ENCODE measurements around the gene ATP8B1.

Gene ATP8B1

GRCh38 chr18:57603871-57604270 lies 199.2 kb downstream of the ATP8B1 start:
- ATAC-seq = no peak
- TF ChIP-seq TCF4 (CRISPR knock-in tag; IDR thresholded peaks at IDR 0.05; ENCODE audit: borderline replicate concordance) (no peak), PPARA (CRISPR knock-in tag; IDR thresholded peaks at IDR 0.05; ENCODE audit: borderline replicate concordance) (no peak), ARNTL (CRISPR knock-in tag; IDR thresholded peaks at IDR 0.05; ENCODE audit: borderline replicate concordance, low read depth) (no peak), ESRRG (CRISPR knock-in tag; IDR thresholded peaks at IDR 0.05) (no peak), RARB (CRISPR knock-in tag; IDR thresholded peaks at IDR 0.05) (no peak), CREB5 (CRISPR knock-in tag; IDR thresholded peaks at IDR 0.05; ENCODE audit: low read depth) (no peak), CSRNP3 (CRISPR knock-in tag; IDR thresholded peaks at IDR 0.05) (no peak), ZFP30 (CRISPR knock-in tag; IDR thresholded peaks at IDR 0.05) (no peak), PATZ1 (CRISPR knock-in tag; IDR thresholded peaks at IDR 0.05; ENCODE audit: borderline replicate concordance) (no peak), ZNF8 (CRISPR knock-in tag; IDR thresholded peaks at IDR 0.05) (no peak), ZFP3 (CRISPR knock-in tag; IDR thresholded peaks at IDR 0.05) (no peak), SNAI2 (CRISPR knock-in tag; IDR thresholded peaks at IDR 0.05) (no peak), ZC3H10 (CRISPR knock-in tag; IDR thresholded peaks at IDR 0.05) (no peak), GLIS3 (CRISPR knock-in tag; IDR thresholded peaks at IDR 0.05) (no peak), CSDC2 (CRISPR knock-in tag; IDR thresholded peaks at IDR 0.05) (no peak), POU6F1 (CRISPR knock-in tag; IDR thresholded peaks at IDR 0.05; ENCODE audit: borderline replicate concordance, low read depth) (no peak), TSHZ2 (CRISPR knock-in tag; IDR thresholded peaks at IDR 0.05) (no peak), ZNF565 (CRISPR knock-in tag; conservative IDR thresholded peaks at IDR 0.05; ENCODE audit: low read depth) (no peak), ISL1 (CRISPR knock-in tag; IDR thresholded peaks at IDR 0.05) (no peak)

All from SK-N-SH treated with all-trans-retinoic acid at 6 μM for 48 hours (cell line).